Transverse colon (tissue), 4 donors: ENCODE data around the gene NUP210.

ENCODE experiments used
- CTCF ChIP-seq, 5 experiments: fragments of 200-600 bp in 3 of 5; fragments of 450-650 bp in 2 of 5; sonication (generic) in 3 of 5; IDR thresholded peaks; 1 replicate in 2 of 5; 2 replicates in 3 of 5; pipeline ENCODE4 v1.5.1; 2016 to 2017; ENCODE audit warnings: antibody characterized with exemption in 5 of 5, inconsistent platforms in 3 of 5, mild to moderate bottlenecking in 2 of 5, moderate library complexity in 1 of 5
- EP300 ChIP-seq: sonication (generic); formaldehyde crosslinking; IDR thresholded peaks from one replicate; pipeline ENCODE4 v1.6.1; 2017; ENCODE audit warnings: antibody characterized with exemption, low read depth
- POLR2AphosphoS5 ChIP-seq, 3 donors: sonication (generic); formaldehyde crosslinking; IDR thresholded peaks; one replicate each; pipeline ENCODE4 v1.6.1; 2016; ENCODE audit warnings: antibody characterized with exemption in 3 of 3

- TF ChIP-seq POLR2AphosphoS5 (IDR thresholded peaks at IDR 0.05) (no peak), CTCF (IDR thresholded peaks at IDR 0.05) (no peak), EP300 (no peak)
These were observed 57.6 kb downstream of the NUP210 start for GRCh38 chr3:13362551-13362950.
